ENCODE data around the gene CABLES2.

Gene CABLES2

GRCh38 chr20:62417981-62418708 lies 11.1 kb upstream of the CABLES2 start:
- no peak for DNase-seq

- DNase-seq, result no peak
These were observed 9.9 kb upstream of the CABLES2 start for GRCh38 chr20:62416651-62417637.

- no peak for DNase-seq
These were observed 8.4 kb upstream of the CABLES2 start for GRCh38 chr20:62415354-62416111.

- no peak for DNase-seq
These were observed 6.9 kb upstream of the CABLES2 start for GRCh38 chr20:62413896-62414481.

- DNase-seq, result no peak
These were observed 6.0 kb upstream of the CABLES2 start for GRCh38 chr20:62413025-62413570.

GRCh38 chr20:62412194-62413024 lies 5.3 kb upstream of the CABLES2 start:
- no peak for DNase-seq

- no peak for DNase-seq
These were observed 4.6 kb upstream of the CABLES2 start for GRCh38 chr20:62411479-62412193.

- DNase-seq, result no peak
These were observed 3.8 kb upstream of the CABLES2 start for GRCh38 chr20:62410746-62411478.

GRCh38 chr20:62409931-62410745 lies 3.1 kb upstream of the CABLES2 start:
- peak; percentile 24 for DNase-seq

GRCh38 chr20:62409086-62409853 lies 2.2 kb upstream of the CABLES2 start:
- DNase-seq, result no peak

GRCh38 chr20:62408640-62409039 lies 1.6 kb upstream of the CABLES2 start:
- no peak for DNase-seq

- no peak for DNase-seq
These were observed 970 bp upstream of the CABLES2 start for GRCh38 chr20:62408055-62408454.

GRCh38 chr20:62406635-62407176 lies 379 bp downstream of the CABLES2 start:
- DNase-seq, result no peak

- DNase-seq, result no peak
These were observed 1.0 kb downstream of the CABLES2 start for GRCh38 chr20:62405981-62406513.

GRCh38 chr20:62405108-62405980 lies 1.7 kb downstream of the CABLES2 start:
- DNase-seq, result peak; percentile 73

- no peak for DNase-seq
These were observed 2.4 kb downstream of the CABLES2 start for GRCh38 chr20:62404761-62405107.
